HCT116 (cell line): ENCODE results near the gene TSC1. TPM values are rescaled to one million over a fixed set of nuclear protein-coding genes. Genes with fewer than 3 reads are reported as not detected.

Experiments used
- ATAC-seq: fragments of 200-7000 bp; cut with Tn5 transposase; 2 replicates; pipeline ENCODE4 v1.9.1; 2020; ENCODE audit warnings: mild to moderate bottlenecking, moderate library complexity
- BruUV-seq: library from RNA; stranded (reverse); fragments of 400-500 nt; replicated peaks from 2 replicates; lab custom pipeline; 2021; lab: Mats Ljungman, UMichigan
- CTCF ChIA-PET: fragments of 300-600 bp; sonication (Branson Sonifier 250); formaldehyde crosslinking; loops from one replicate; lab custom pipeline; 2021; ENCODE audit warnings: antibody characterized with exemption; lab: Charles Lee
- POLR2A ChIA-PET: fragments of 300-600, 350-600 bp; sonication (Branson Sonifier 250); formaldehyde crosslinking; loops from one replicate; lab custom pipeline; 2021; ENCODE audit warnings: antibody characterized with exemption; lab: Charles Lee
- RAD21 ChIA-PET, 2 experiments: fragments of 300-600 bp; sonication (Branson Sonifier 250); formaldehyde crosslinking; loops; one replicate each; lab custom pipeline; 2023; ENCODE audit warnings: low total read pairs in 2 of 2; ENCODE audit not compliant: uncharacterized antibody in 2 of 2, unreplicated experiment in 2 of 2, low non-redundant PET in 1 of 2; lab: Charles Lee
- DNase-seq: peaks from one replicate; pipeline ENCODE4 v3.0.0-alpha.2; 2010; ENCODE audit warnings: low read depth, low spot score
- H2AFZ ChIP-seq: fragments of 200-600 bp; shearing (Covaris generic), sonication (generic); 2 replicates; pipeline ENCODE4 v1.6.1; 2017; ENCODE audit warnings: low read depth, mixed run types, mixed read lengths, antibody characterized with exemption, low read length; ENCODE audit not compliant: poor library complexity, severe bottlenecking
- H3K27ac ChIP-seq: 2 replicates; pipeline ENCODE4 v1.5.1; 2012; ENCODE audit warnings: low read depth, low read length
- H3K27me3 ChIP-seq: fragments of 200-600 bp; sonication (generic); 2 replicates; pipeline ENCODE4 v1.6.1; 2016; ENCODE audit warnings: mixed run types, low read length, mixed read lengths; ENCODE audit not compliant: insufficient read depth
- H3K36me3 ChIP-seq, 2 experiments: fragments of 200-500 bp in 1 of 2; fragments of 200-600 bp in 1 of 2; sonication (Bioruptor generic) in 1 of 2; sonication (generic) in 1 of 2; 2 replicates each; pipeline versions ENCODE4 v1.5.1 to v1.6.1; 2014 to 2016; ENCODE audit warnings: low read length in 2 of 2, inconsistent platforms in 1 of 2, mixed read lengths in 1 of 2, mixed run types in 1 of 2; ENCODE audit not compliant: insufficient read depth in 2 of 2, control insufficient read depth in 1 of 2
- H3K4me1 ChIP-seq, 2 experiments: fragments of 200-600 bp in 1 of 2; sonication (generic) in 1 of 2; 2 replicates each; pipeline versions ENCODE4 v1.5.1 to v1.6.1; 2012 to 2017; ENCODE audit warnings: low read length in 2 of 2, inconsistent platforms in 1 of 2, mild to moderate bottlenecking in 1 of 2, mixed read lengths in 1 of 2, mixed run types in 1 of 2, moderate library complexity in 1 of 2; ENCODE audit not compliant: insufficient read depth in 2 of 2, control insufficient read depth in 1 of 2
- H3K4me2 ChIP-seq: fragments of 200-600 bp; sonication (generic); 2 replicates; pipeline ENCODE4 v1.6.1; 2017; ENCODE audit warnings: mixed run types, low read length, mixed read lengths
- H3K4me3 ChIP-seq, 2 experiments: fragments of 200-600 bp in 1 of 2; sonication (generic) in 1 of 2; replicated peaks in 1 of 2; 2 replicates each; pipeline ENCODE4 v1.5.1; 2011 to 2016; ENCODE audit warnings: low read length in 2 of 2, control low read depth in 1 of 2, low read depth in 1 of 2, mild to moderate bottlenecking in 1 of 2, mixed read lengths in 1 of 2, mixed run types in 1 of 2
- H3K79me2 ChIP-seq: fragments of 200-600 bp; sonication (generic); 2 replicates; pipeline ENCODE4 v1.6.1; 2017; ENCODE audit warnings: mild to moderate bottlenecking, mixed run types, low read length, moderate library complexity, mixed read lengths; ENCODE audit not compliant: insufficient read depth
- H3K9ac ChIP-seq: fragments of 200-600 bp; sonication (generic); 2 replicates; pipeline ENCODE4 v1.6.1; 2016; ENCODE audit warnings: low read length, mixed read lengths
- H3K9me2 ChIP-seq: fragments of 200-600 bp; sonication (generic), shearing (Covaris generic); 2 replicates; pipeline ENCODE4 v1.6.1; 2017; ENCODE audit warnings: mixed run types, mild to moderate bottlenecking, moderate library complexity; ENCODE audit not compliant: insufficient read depth
- H3K9me3 ChIP-seq, 2 experiments: fragments of 200-500 bp in 1 of 2; fragments of 200-600 bp in 1 of 2; sonication (Bioruptor generic) in 1 of 2; sonication (generic) in 1 of 2; 2 replicates each; pipeline ENCODE4 v1.6.1; 2014 to 2017; ENCODE audit warnings: low read length in 2 of 2, mixed read lengths in 2 of 2, inconsistent platforms in 1 of 2, low read depth in 1 of 2, mild to moderate bottlenecking in 1 of 2, mixed run types in 1 of 2, moderate library complexity in 1 of 2; ENCODE audit not compliant: control insufficient read depth in 1 of 2, insufficient read depth in 1 of 2
- H4K20me1 ChIP-seq: fragments of 200-600 bp; sonication (generic), shearing (Covaris generic); 2 replicates; pipeline ENCODE4 v1.6.1; 2017; ENCODE audit warnings: mixed run types, mild to moderate bottlenecking, moderate library complexity; ENCODE audit not compliant: insufficient read depth
- EGR1 ChIP-seq: IDR thresholded peaks from 2 replicates; pipeline ENCODE4 v1.6.1; 2012; ENCODE audit warnings: low read depth
- JUND ChIP-seq: IDR thresholded peaks from 2 replicates; pipeline ENCODE4 v1.6.1; 2012
- POLR2A ChIP-seq: IDR thresholded peaks from 2 replicates; pipeline ENCODE4 v1.7.0; 2011; ENCODE audit warnings: borderline replicate concordance; ENCODE audit not compliant: insufficient read depth, insufficient read length; ENCODE audit errors: extremely low read depth
- RAD21 ChIP-seq: IDR thresholded peaks from 2 replicates; pipeline ENCODE4 v1.6.1; 2012; ENCODE audit warnings: low read depth, mild to moderate bottlenecking
- SP1 ChIP-seq: IDR thresholded peaks from 2 replicates; pipeline ENCODE4 v1.6.1; 2012; ENCODE audit warnings: low read depth
- TCF7L2 ChIP-seq: IDR thresholded peaks from 2 replicates; pipeline ENCODE4 v1.7.0; 2011; ENCODE audit warnings: borderline replicate concordance, inconsistent platforms; ENCODE audit not compliant: insufficient read depth, insufficient read length; ENCODE audit errors: extremely low read depth
- YY1 ChIP-seq: IDR thresholded peaks from 2 replicates; pipeline ENCODE4 v1.6.1; 2011; ENCODE audit warnings: low read length, low read depth, moderate library complexity, mild to moderate bottlenecking; ENCODE audit not compliant: insufficient replicate concordance; ENCODE audit errors: extremely low read depth
- ZBTB33 ChIP-seq: IDR thresholded peaks from 2 replicates; pipeline ENCODE4 v1.6.1; 2011; ENCODE audit warnings: mild to moderate bottlenecking, low read length, moderate library complexity; ENCODE audit not compliant: insufficient replicate concordance; ENCODE audit errors: extremely low read depth
- intact Hi-C: fragments of 100-400 bp; cut with micrococcal nuclease; formaldehyde crosslinking; loops from 2 replicates; pipeline ENCODE4 v1.10.0; 2022
- total RNA-seq: library from RNA; stranded (reverse); gene quantifications from one replicate; pipeline ENCODE4 v1.2.1, GENCODE V29; 2021; ENCODE audit not compliant: unreplicated experiment

The TSC1 gene
- total RNA-seq, 1 experiment from 2014 or later, result 34.5 TPM

DNA sequence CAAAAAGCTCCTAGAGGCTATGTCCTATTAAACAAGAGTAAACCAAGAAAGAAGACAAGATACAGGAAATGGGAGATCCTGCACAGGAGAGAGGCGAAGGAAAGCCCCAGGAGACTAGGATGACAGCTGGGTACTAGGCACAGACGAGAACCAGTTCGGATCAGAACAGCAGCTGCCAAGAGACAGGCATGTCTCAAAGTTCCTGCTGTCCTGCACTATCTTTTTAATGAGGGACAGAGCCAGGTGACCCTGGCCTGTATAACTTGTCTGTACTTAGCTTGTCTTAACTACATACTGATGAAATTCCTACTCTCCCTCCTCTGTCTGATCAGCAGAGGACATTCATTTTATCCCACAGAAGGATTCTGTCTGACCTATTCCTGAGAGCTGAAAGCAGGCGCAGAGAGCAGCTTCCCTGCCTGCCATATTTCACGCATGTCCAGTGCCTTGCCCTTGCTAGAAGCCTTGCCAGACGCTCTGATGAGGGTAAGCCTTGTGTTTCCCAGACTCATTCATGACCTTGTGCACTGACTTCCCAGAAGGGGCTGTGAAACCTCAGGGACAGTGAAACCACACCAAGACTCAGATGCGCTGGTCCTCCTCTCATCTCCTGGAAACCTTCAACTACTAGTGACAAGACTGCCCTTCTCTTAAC lies 24.7 kb downstream of the TSC1 start:
- Histone ChIP-seq H3K9me2 (no peaks in the 10 kb centered on the region), H3K4me1 (no peaks in the 10 kb centered on the region), H3K9me3 (no peaks in the 10 kb centered on the region), H3K4me2 (no peak overlapping the region), H3K27me3 (no peaks in the 10 kb centered on the region), H4K20me1 (no peaks in the 10 kb centered on the region), H3K27ac (no peak overlapping the region), H3K79me2 (no peaks in the 10 kb centered on the region), H2AFZ (no peak overlapping the region), H3K4me3 (no peak overlapping the region), H3K36me3 (peaks cover 11 to 23% of the 10 kb centered on the region in 2 experiments; a peak in 2 of 4 replicates), H3K9ac (no peak overlapping the region)
- ATAC-seq (no peak), DNase-seq (no peak)
- intact Hi-C loops, result no loop called here
- ChIA-PET CTCF (interaction anchor here (1.0 kb wide), 1 partner anchor 17 kb away, joined by 3 read pairs; no protein-coding TSS in a partner anchor), POLR2A (no interaction called here), RAD21 (no interaction called here)
- TF ChIP-seq TCF7L2 (no peak), SP1 (no peak), RAD21 (no peak), JUND (no peak), POLR2A (no peak), YY1 (no peak), ZBTB33 (no peak), EGR1 (no peak)
- no TSS peak for BruUV-seq
